ENCODE results near the gene PGPEP1. TPM values are rescaled to one million over a fixed set of nuclear protein-coding genes. Genes with fewer than 3 reads are reported as not detected.

PGPEP1 gene
- total RNA-seq, 2 experiments from 2014 or later = 24.4 to 25.9 TPM

DNA sequence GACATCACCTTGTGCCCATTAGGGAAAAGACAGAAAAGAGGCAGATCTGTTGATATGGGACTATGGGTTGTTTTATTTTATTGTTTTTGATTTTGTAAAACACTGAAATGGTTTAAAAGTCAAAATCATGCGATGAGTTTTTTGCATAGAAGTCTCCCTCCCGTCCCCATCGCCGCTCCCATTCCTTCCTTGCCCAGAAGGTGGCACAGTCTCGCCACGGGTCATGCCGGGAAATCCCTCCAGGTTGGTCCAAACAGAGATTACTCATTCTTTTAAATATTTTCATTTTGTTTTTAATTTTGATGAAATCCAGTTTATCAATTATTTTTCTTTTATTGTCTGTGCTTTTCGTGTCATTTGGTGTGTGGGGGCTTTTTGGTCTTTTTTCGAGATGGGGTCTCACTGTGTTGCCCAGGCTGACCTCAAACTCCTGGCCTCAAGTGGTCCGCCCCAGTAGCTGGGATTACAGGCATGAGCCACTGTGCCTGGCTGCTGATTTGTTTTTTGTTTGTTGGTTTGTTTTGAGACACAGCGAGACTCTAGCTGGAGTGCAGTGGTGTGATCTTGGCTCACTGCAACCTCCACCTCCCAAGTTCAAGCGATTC, 9.2 kb downstream of the PGPEP1 start:
- intact Hi-C loops (cut with DNase I, micrococcal nuclease) = no loop called here
- POLR2A ChIA-PET = no interaction called here
- CTCF ChIA-PET = interaction anchor here (0.6 kb wide), 1 partner anchor 65 kb away, joined by 5 read pairs; no protein-coding TSS in a partner anchor
- Histone ChIP-seq H3K27me3 (ENCODE audit: control insufficient read depth in 1 of 2, insufficient read depth in 2 of 2, low read length in 2 of 2) (no peaks in the 10 kb centered on the region), H3K36me3 (ENCODE audit: insufficient read depth, low read length) (peaks cover 11% of the 10 kb centered on the region), H3K4me1 (ENCODE audit: insufficient read depth, low read length) (no peaks in the 10 kb centered on the region), H3K9me3 (ENCODE audit: control insufficient read depth in 1 of 2, insufficient read depth in 1 of 2, low read length in 2 of 2) (no peaks in the 10 kb centered on the region), H3K4me3 (ENCODE audit: low read length) (no peak overlapping the region), H3K27ac (ENCODE audit: low read depth in 1 of 2, low read length in 2 of 2) (no peak overlapping the region)
- H3K27me3 Mint-ChIP-seq = no peaks in the 10 kb centered on the region
- H3K4me3 Mint-ChIP-seq = no peak overlapping the region
- no peak overlapping the region for H3K27ac Mint-ChIP-seq
- peaks cover 57% of the 10 kb centered on the region for H3K36me3 Mint-ChIP-seq (ENCODE audit: low read depth)
- TF ChIP-seq, protein P1, sequence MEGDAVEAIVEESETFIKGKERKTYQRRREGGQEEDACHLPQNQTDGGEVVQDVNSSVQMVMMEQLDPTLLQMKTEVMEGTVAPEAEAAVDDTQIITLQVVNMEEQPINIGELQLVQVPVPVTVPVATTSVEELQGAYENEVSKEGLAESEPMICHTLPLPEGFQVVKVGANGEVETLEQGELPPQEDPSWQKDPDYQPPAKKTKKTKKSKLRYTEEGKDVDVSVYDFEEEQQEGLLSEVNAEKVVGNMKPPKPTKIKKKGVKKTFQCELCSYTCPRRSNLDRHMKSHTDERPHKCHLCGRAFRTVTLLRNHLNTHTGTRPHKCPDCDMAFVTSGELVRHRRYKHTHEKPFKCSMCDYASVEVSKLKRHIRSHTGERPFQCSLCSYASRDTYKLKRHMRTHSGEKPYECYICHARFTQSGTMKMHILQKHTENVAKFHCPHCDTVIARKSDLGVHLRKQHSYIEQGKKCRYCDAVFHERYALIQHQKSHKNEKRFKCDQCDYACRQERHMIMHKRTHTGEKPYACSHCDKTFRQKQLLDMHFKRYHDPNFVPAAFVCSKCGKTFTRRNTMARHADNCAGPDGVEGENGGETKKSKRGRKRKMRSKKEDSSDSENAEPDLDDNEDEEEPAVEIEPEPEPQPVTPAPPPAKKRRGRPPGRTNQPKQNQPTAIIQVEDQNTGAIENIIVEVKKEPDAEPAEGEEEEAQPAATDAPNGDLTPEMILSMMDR (IDR thresholded peaks at IDR 0.05) = no peak
- H3K9me3 Mint-ChIP-seq = no peaks in the 10 kb centered on the region
- no peak for ATAC-seq (ENCODE audit: poor library complexity)
- peaks cover 7% of the 10 kb centered on the region for H3K4me1 Mint-ChIP-seq (ENCODE audit: low read depth)
- DNase-seq = peak in 4 of 14 experiments; percentile 7 to 51 (median 40)

DNA sequence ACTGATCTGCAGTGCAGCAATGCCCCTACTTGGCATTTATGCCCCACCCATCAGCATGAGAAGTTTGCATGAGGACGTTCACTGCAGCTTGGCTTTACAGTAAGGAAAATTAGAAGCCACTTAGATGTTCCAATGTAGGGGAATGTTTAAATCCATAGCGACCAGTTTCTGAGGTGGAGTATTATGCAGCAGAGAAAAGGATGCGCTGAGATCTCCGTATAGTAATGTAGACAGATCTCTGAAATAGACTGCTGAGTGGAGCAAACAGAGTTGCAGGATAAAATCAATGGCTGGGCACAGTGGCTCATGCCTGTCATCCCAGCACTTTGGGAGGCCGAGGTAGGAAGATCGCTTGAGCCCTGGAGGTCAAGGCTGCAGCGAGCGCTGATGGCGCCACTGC, 10.1 kb downstream of the PGPEP1 start:
- CTCF ChIA-PET = no interaction called here
- Histone ChIP-seq H3K4me1 (ENCODE audit: insufficient read depth, low read length) (no peaks in the 10 kb centered on the region), H3K27ac (ENCODE audit: low read depth in 1 of 2, low read length in 2 of 2) (no peak overlapping the region), H3K27me3 (ENCODE audit: control insufficient read depth in 1 of 2, insufficient read depth in 2 of 2, low read length in 2 of 2) (no peaks in the 10 kb centered on the region), H3K36me3 (ENCODE audit: insufficient read depth, low read length) (peaks cover 6% of the 10 kb centered on the region), H3K9me3 (ENCODE audit: control insufficient read depth in 1 of 2, insufficient read depth in 1 of 2, low read length in 2 of 2) (no peaks in the 10 kb centered on the region), H3K4me3 (ENCODE audit: low read length) (no peak overlapping the region)
- no peak overlapping the region for H3K27ac Mint-ChIP-seq
- TF ChIP-seq, protein P1 (IDR thresholded peaks at IDR 0.05) = no peak
- H3K4me1 Mint-ChIP-seq (ENCODE audit: low read depth) = peaks cover 7% of the 10 kb centered on the region
- no peaks in the 10 kb centered on the region for H3K27me3 Mint-ChIP-seq
- intact Hi-C loops (cut with DNase I, micrococcal nuclease) = no loop called here
- no peak overlapping the region for H3K4me3 Mint-ChIP-seq
- POLR2A ChIA-PET = no interaction called here
- no peak for DNase-seq
- no peak for ATAC-seq (ENCODE audit: poor library complexity)
- peaks cover 55% of the 10 kb centered on the region for H3K36me3 Mint-ChIP-seq (ENCODE audit: low read depth)
- no peaks in the 10 kb centered on the region for H3K9me3 Mint-ChIP-seq

DNA sequence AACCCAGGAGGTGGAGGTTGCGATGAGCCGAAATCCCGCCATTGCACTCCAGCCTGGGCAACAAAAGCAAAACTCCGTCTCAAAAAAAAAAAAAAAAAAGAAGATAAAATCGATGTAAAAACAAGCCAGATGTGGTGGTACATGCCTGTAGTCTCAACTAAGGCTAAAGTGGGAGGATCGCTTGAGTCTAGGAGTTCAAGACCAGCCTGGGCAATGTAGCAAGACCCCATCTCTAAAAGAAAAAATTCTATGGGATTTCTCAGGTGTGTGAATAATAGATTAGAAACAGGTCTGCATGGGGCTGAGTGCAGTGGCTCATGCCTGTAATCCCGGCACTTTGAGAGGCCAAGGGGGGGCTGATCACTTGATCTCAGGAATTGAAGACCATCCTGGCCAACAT, 11.1 kb downstream of the PGPEP1 start:
- H3K4me1 Mint-ChIP-seq (ENCODE audit: low read depth) = peaks cover under 1% of the 10 kb centered on the region
- no peak overlapping the region for H3K27ac Mint-ChIP-seq
- no peak overlapping the region for H3K4me3 Mint-ChIP-seq
- Histone ChIP-seq H3K4me3 (ENCODE audit: low read length) (no peak overlapping the region), H3K9me3 (ENCODE audit: control insufficient read depth in 1 of 2, insufficient read depth in 1 of 2, low read length in 2 of 2) (no peaks in the 10 kb centered on the region), H3K27ac (ENCODE audit: low read depth in 1 of 2, low read length in 2 of 2) (no peak overlapping the region), H3K27me3 (ENCODE audit: control insufficient read depth in 1 of 2, insufficient read depth in 2 of 2, low read length in 2 of 2) (no peaks in the 10 kb centered on the region), H3K4me1 (ENCODE audit: insufficient read depth, low read length) (no peaks in the 10 kb centered on the region), H3K36me3 (ENCODE audit: insufficient read depth, low read length) (peaks cover 11% of the 10 kb centered on the region)
- ChIA-PET POLR2A (no interaction called here), CTCF (no interaction called here)
- no peak for ATAC-seq (ENCODE audit: poor library complexity)
- intact Hi-C loops (cut with DNase I, micrococcal nuclease) = no loop called here
- DNase-seq = no peak
- TF ChIP-seq, protein P1 (IDR thresholded peaks at IDR 0.05) = no peak
- peaks cover 52% of the 10 kb centered on the region for H3K36me3 Mint-ChIP-seq (ENCODE audit: low read depth)
- no peaks in the 10 kb centered on the region for H3K9me3 Mint-ChIP-seq
- H3K27me3 Mint-ChIP-seq = no peaks in the 10 kb centered on the region
